Sigmoid colon (tissue), 7 donors: ENCODE measurements around the gene EP400. TPM values are rescaled to one million over a fixed set of nuclear protein-coding genes. Genes with fewer than 3 reads are reported as not detected.
A peak's percentile ranks its signal among the peaks of the same experiment; 100 is the strongest.

Experiments
- DNase-seq: peaks from one replicate; pipeline ENCODE4 v3.0.0-alpha.2; 2019
- H3K27ac ChIP-seq, 4 donors: fragments of 200-600 bp; sonication (generic); one replicate each; pipeline ENCODE4 v1.5.1; 2016 to 2019; ENCODE audit warnings: mild to moderate bottlenecking in 1 of 4
- H3K27me3 ChIP-seq, 3 donors: fragments of 200-600 bp; sonication (generic); one replicate each; pipeline ENCODE4 v1.5.1; 2019; ENCODE audit warnings: mild to moderate bottlenecking in 1 of 3
- H3K36me3 ChIP-seq, 4 donors: fragments of 200-600 bp; sonication (generic); one replicate each; pipeline ENCODE4 v1.5.1; 2016 to 2019
- H3K4me1 ChIP-seq, 4 donors: fragments of 200-600 bp; sonication (generic); one replicate each; pipeline ENCODE4 v1.5.1; 2017 to 2019
- H3K4me3 ChIP-seq, 4 donors: fragments of 200-600 bp; sonication (generic); one replicate each; pipeline ENCODE4 v1.5.1; 2017 to 2019; ENCODE audit warnings: mild to moderate bottlenecking in 2 of 4, moderate library complexity in 1 of 4
- H3K9me3 ChIP-seq, 4 donors: fragments of 200-600 bp in 3 of 4; sonication (generic) in 3 of 4; one replicate each; pipeline versions ENCODE4 v1.5.1 to v1.6.1; 2013 to 2019
- CTCF ChIP-seq, 4 experiments: fragments of 450-650 bp in 3 of 4; fragments of 200-600 bp in 1 of 4; IDR thresholded peaks; one replicate each; pipeline ENCODE4 v1.5.1; 2016 to 2019; ENCODE audit warnings: antibody characterized with exemption in 4 of 4, mild to moderate bottlenecking in 3 of 4, moderate library complexity in 2 of 4
- EP300 ChIP-seq, 4 donors: sonication (generic); formaldehyde crosslinking; IDR thresholded peaks; one replicate each; pipeline ENCODE4 v1.6.1; 2017; ENCODE audit warnings: antibody characterized with exemption in 4 of 4
- POLR2A ChIP-seq, 2 donors: fragments of 450-650 bp; IDR thresholded peaks; one replicate each; pipeline ENCODE4 v1.6.1; 2016; ENCODE audit warnings: antibody characterized with exemption in 2 of 2, mild to moderate bottlenecking in 2 of 2, moderate library complexity in 2 of 2
- POLR2AphosphoS5 ChIP-seq, 4 donors: sonication (generic); formaldehyde crosslinking; IDR thresholded peaks; one replicate each; pipeline ENCODE4 v1.6.1; 2017; ENCODE audit warnings: antibody characterized with exemption in 4 of 4
- WGBS, 2 donors: extraction: QIAGEN DNeasy Blood & Tissue Kit; methylation state at CpG; one replicate each; pipeline ENCODE4 v1.1.7; 2013; 5-methylcytosine and 5-hydroxymethylcytosine counted together
- intact Hi-C: fragments of 100-400 bp; cut with DNase I; formaldehyde crosslinking; loops from one replicate; pipeline ENCODE4 v1.15.1; 2023
- polyA plus RNA-seq, 3 donors: library from polyadenylated mRNA; stranded (reverse); fragments of 200-250 nt; gene quantifications; one replicate each; pipeline ENCODE4 v1.2.3, GENCODE V29; 2013
- total RNA-seq, 4 donors: library from RNA; depleted of rRNA; stranded (reverse); fragments of >200 nt; gene quantifications; one replicate each; pipeline ENCODE4 v1.1.0, GENCODE V29; 2016
- donor health status: healthy with polysubstance abuse.
- donor health status: Bipolar disorder and iron deficiency.
- donor health status: healthy.

EP400 gene
- total and polyA plus RNA-seq, 7 donors, result 3.2 to 35.7 (median 14.6) TPM

- no peak for TF ChIP-seq CTCF (IDR thresholded peaks at IDR 0.05)
- no peak for TF ChIP-seq POLR2A (IDR thresholded peaks at IDR 0.05)
- no peak for TF ChIP-seq EP300 (IDR thresholded peaks at IDR 0.05)
- TF ChIP-seq POLR2AphosphoS5 (IDR thresholded peaks at IDR 0.05), result no peak
Observed at GRCh38 chr12:132124766-132125425, 175.2 kb downstream of the EP400 start.

GRCh38 chr12:132125736-132126135, 176.0 kb downstream of the EP400 start:
- no peak overlapping the region for H3K4me3 ChIP-seq
- H3K36me3 ChIP-seq, result peaks cover 17 to 82% (median 34%) of the 10 kb centered on the region in 4 donors
- no peak for TF ChIP-seq POLR2A (IDR thresholded peaks at IDR 0.05)
- TF ChIP-seq POLR2AphosphoS5 (IDR thresholded peaks at IDR 0.05), result no peak
- TF ChIP-seq EP300 (IDR thresholded peaks at IDR 0.05), result no peak
- TF ChIP-seq CTCF (IDR thresholded peaks at IDR 0.05), result no peak
- intact Hi-C loops, result no loop called here
- no peaks in the 10 kb centered on the region for H3K4me1 ChIP-seq
- no peaks in the 10 kb centered on the region for H3K27me3 ChIP-seq
- no peak overlapping the region for H3K27ac ChIP-seq
- WGBS, 2 donors, result 95 to 97% methylated on average over 12 of the region's 12 CpGs
- DNase-seq, result peak; percentile 59
- H3K9me3 ChIP-seq, result no peaks in the 10 kb centered on the region

More at GRCh38 chr12:132124766-132125425, 175.2 kb downstream of the EP400 start:
- H3K4me1 ChIP-seq, result no peaks in the 10 kb centered on the region
- no peaks in the 10 kb centered on the region for H3K9me3 ChIP-seq
- H3K36me3 ChIP-seq, result peaks cover 17 to 90% (median 39%) of the 10 kb centered on the region in 4 donors
- DNase-seq, result no peak
- no peak overlapping the region for H3K27ac ChIP-seq
- H3K4me3 ChIP-seq, result no peak overlapping the region
- WGBS, 2 donors, result 86 to 98% methylated on average over 19 of the region's 19 CpGs
- H3K27me3 ChIP-seq, result no peaks in the 10 kb centered on the region
- intact Hi-C loops, result no loop called here

- intact Hi-C loops, result no loop called here
- no peak for TF ChIP-seq EP300 (IDR thresholded peaks at IDR 0.05)
- no peak for TF ChIP-seq POLR2A (IDR thresholded peaks at IDR 0.05)
- TF ChIP-seq CTCF (IDR thresholded peaks at IDR 0.05), result no peak
- TF ChIP-seq POLR2AphosphoS5 (IDR thresholded peaks at IDR 0.05), result no peak
- no peak overlapping the region for H3K4me3 ChIP-seq
- 97% methylated on average over 8 of the region's 8 CpGs for WGBS, 2 donors
- DNase-seq, result peak; percentile 32
- no peaks in the 10 kb centered on the region for H3K4me1 ChIP-seq
- no peaks in the 10 kb centered on the region for H3K27me3 ChIP-seq
- peaks cover 16 to 69% (median 26%) of the 10 kb centered on the region in 4 donors for H3K36me3 ChIP-seq
- H3K9me3 ChIP-seq, result no peaks in the 10 kb centered on the region
- H3K27ac ChIP-seq, result no peak overlapping the region
Observed at GRCh38 chr12:132127041-132127440, 177.3 kb downstream of the EP400 start.

GRCh38 chr12:132129007-132129406, 179.3 kb downstream of the EP400 start:
- H3K4me3 ChIP-seq, result no peak overlapping the region
- TF ChIP-seq EP300 (IDR thresholded peaks at IDR 0.05), result no peak
- no peak for TF ChIP-seq POLR2AphosphoS5 (IDR thresholded peaks at IDR 0.05)
- TF ChIP-seq CTCF (IDR thresholded peaks at IDR 0.05), result no peak
- H3K27ac ChIP-seq, result no peak overlapping the region
- WGBS, 2 donors, result 96 to 99% methylated on average over 3 of the region's 3 CpGs
- peak; percentile 14 for DNase-seq
- H3K36me3 ChIP-seq, result peaks cover 11 to 49% (median 23%) of the 10 kb centered on the region in 4 donors
- no peaks in the 10 kb centered on the region for H3K9me3 ChIP-seq
- intact Hi-C loops, result no loop called here
- H3K4me1 ChIP-seq, result no peaks in the 10 kb centered on the region
- H3K27me3 ChIP-seq, result no peaks in the 10 kb centered on the region

GRCh38 chr12:132130690-132131089, 180.9 kb downstream of the EP400 start:
- H3K27me3 ChIP-seq, result no peaks in the 10 kb centered on the region
- intact Hi-C loops, result no loop called here
- DNase-seq, result peak; percentile 41
- H3K4me1 ChIP-seq, result no peaks in the 10 kb centered on the region
- no peak for TF ChIP-seq POLR2AphosphoS5 (IDR thresholded peaks at IDR 0.05)
- TF ChIP-seq CTCF (IDR thresholded peaks at IDR 0.05), result no peak
- TF ChIP-seq POLR2A (IDR thresholded peaks at IDR 0.05), result no peak
- no peak for TF ChIP-seq EP300 (IDR thresholded peaks at IDR 0.05)
- 92 to 93% methylated on average over 14 of the region's 14 CpGs for WGBS, 2 donors
- no peak overlapping the region for H3K27ac ChIP-seq
- H3K36me3 ChIP-seq, result peaks cover 11 to 34% (median 19%) of the 10 kb centered on the region in 4 donors
- H3K4me3 ChIP-seq, result no peak overlapping the region
- no peaks in the 10 kb centered on the region for H3K9me3 ChIP-seq
